ENCODE data around the gene TRIM28. TPM values are rescaled to one million over a fixed set of nuclear protein-coding genes. Genes with fewer than 3 reads are reported as not detected.
A peak's percentile ranks its signal among the peaks of the same experiment; 100 is the strongest.
"Not testable (repeated sequence)": the region's sequence is repeated elsewhere in the genome, so short reads cannot be mapped to it uniquely, and the experiment has no call there.

Gene TRIM28
- polyA plus RNA-seq, 1 experiment: 476 TPM

GRCh38 chr19:58535857-58536256 lies 8.0 kb upstream of the TRIM28 start:
- DNase-seq (ENCODE audit: low read depth): no peak
- H3K36me3 ChIP-seq (ENCODE audit: control insufficient read depth, insufficient read depth, low read length): no peaks in the 10 kb centered on the region
- CTCF ChIA-PET: no interaction called here
- POLR2A ChIA-PET: no interaction called here
- peaks cover 29% of the 10 kb centered on the region for H3K27me3 ChIP-seq (ENCODE audit: control insufficient read depth, insufficient read depth, low read length)
- no peak overlapping the region for H3K4me3 ChIP-seq (ENCODE audit: low read depth, low read length)
- no peak for TF ChIP-seq CTCF (IDR thresholded peaks at IDR 0.05; ENCODE audit: insufficient read depth, low read depth, low read length)

GRCh38 chr19:58536852-58537798 lies 6.7 kb upstream of the TRIM28 start:
- Histone ChIP-seq H3K36me3 (ENCODE audit: control insufficient read depth, insufficient read depth, low read length) (no peaks in the 10 kb centered on the region), H3K27me3 (ENCODE audit: control insufficient read depth, insufficient read depth, low read length) (peaks cover 25% of the 10 kb centered on the region), H3K4me3 (ENCODE audit: low read depth, low read length) (no peak overlapping the region)
- POLR2A ChIA-PET: no interaction called here
- DNase-seq (ENCODE audit: low read depth): no peak
- no peak for TF ChIP-seq CTCF (IDR thresholded peaks at IDR 0.05; ENCODE audit: insufficient read depth, low read depth, low read length)
- CTCF ChIA-PET: interaction anchor here (1.2 kb wide), 1 partner anchor 17 kb away, joined by 9 read pairs; the partner anchor contains the start of gene ZBTB45

GRCh38 chr19:58538257-58539168 lies 5.4 kb upstream of the TRIM28 start:
- no peak for TF ChIP-seq CTCF (IDR thresholded peaks at IDR 0.05; ENCODE audit: insufficient read depth, low read depth, low read length)
- H3K4me3 ChIP-seq (ENCODE audit: low read depth, low read length): peak overlapping the region; percentile 15; the same call in 1 of the 2 replicates

GRCh38 chr19:58539169-58539559 lies 4.7 kb upstream of the TRIM28 start:
- CTCF ChIA-PET; DNase-seq (ENCODE audit: low read depth); H3K36me3 ChIP-seq (ENCODE audit: control insufficient read depth, insufficient read depth, low read length); POLR2A ChIA-PET; H3K4me3 ChIP-seq (ENCODE audit: low read depth, low read length): not testable (repeated sequence)
- H3K27me3 ChIP-seq (ENCODE audit: control insufficient read depth, insufficient read depth, low read length): peaks cover 24% of the 10 kb centered on the region

More at GRCh38 chr19:58538257-58539168, 5.4 kb upstream of the TRIM28 start:
- H3K36me3 ChIP-seq (ENCODE audit: control insufficient read depth, insufficient read depth, low read length): no peaks in the 10 kb centered on the region
- ChIA-PET POLR2A (no interaction called here), CTCF (interaction anchor here (1.2 kb wide), 1 partner anchor 19 kb away, joined by 9 read pairs; the partner anchor contains the start of gene ZBTB45)
- peaks cover 25% of the 10 kb centered on the region for H3K27me3 ChIP-seq (ENCODE audit: control insufficient read depth, insufficient read depth, low read length)
- no peak for DNase-seq (ENCODE audit: low read depth)

- H3K36me3 ChIP-seq (ENCODE audit: control insufficient read depth, insufficient read depth, low read length); H3K4me3 ChIP-seq (ENCODE audit: low read depth, low read length); DNase-seq (ENCODE audit: low read depth): not testable (repeated sequence)
- peaks cover 15% of the 10 kb centered on the region for H3K27me3 ChIP-seq (ENCODE audit: control insufficient read depth, insufficient read depth, low read length)
- CTCF ChIA-PET: interaction anchor here (1.0 to 3.3 kb wide), 2 partner anchors 23 to 29 kb away, joined by 6 to 19 read pairs; partner anchors contain the start of gene ZBTB45
- POLR2A ChIA-PET: interaction anchor here (0.6 kb wide), 1 partner anchor 12 kb away, joined by 7 read pairs; the partner anchor contains the start of gene CHMP2A
Measured at GRCh38 chr19:58542641-58543372, 1.1 kb upstream of the TRIM28 start.

All from BJ (cell line).